AG10803 (cell line): Measurements from ENCODE around the gene SLIT2.

Experiments used
- DNase-seq: peaks from one replicate; pipeline ENCODE4 v3.0.0; 2010; ENCODE audit warnings: low read depth
- H3K4me3 ChIP-seq: 2 replicates; pipeline ENCODE4 v1.5.1; 2011; ENCODE audit warnings: mild to moderate bottlenecking, low read length, control low read depth
- TF ChIP-seq, protein P1 (sequence below): conservative IDR thresholded peaks from 2 replicates; pipeline ENCODE4 v1.5.1; 2011; ENCODE audit warnings: mild to moderate bottlenecking, low read length, control low read depth, inconsistent platforms

The SLIT2 gene

DNA sequence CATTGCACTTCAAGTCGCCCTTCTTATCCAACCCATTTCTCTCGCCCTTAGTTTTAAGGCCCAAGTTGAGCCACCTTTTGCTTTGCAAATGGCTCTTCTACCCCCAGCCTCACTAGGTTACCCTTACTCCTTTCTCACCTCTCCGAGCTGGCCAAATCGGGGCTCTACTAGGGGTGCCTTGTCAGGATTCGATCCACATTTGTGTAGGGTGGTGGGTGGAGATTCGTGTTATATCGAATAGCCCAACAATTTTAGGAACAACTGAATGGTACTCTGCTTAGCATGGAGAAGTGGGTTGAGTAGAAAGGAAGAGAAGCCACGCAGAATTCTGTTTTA is 3.5 kb downstream of the SLIT2 start:
- H3K4me3 ChIP-seq, result peak overlapping the region; percentile 89
- TF ChIP-seq, protein P1, sequence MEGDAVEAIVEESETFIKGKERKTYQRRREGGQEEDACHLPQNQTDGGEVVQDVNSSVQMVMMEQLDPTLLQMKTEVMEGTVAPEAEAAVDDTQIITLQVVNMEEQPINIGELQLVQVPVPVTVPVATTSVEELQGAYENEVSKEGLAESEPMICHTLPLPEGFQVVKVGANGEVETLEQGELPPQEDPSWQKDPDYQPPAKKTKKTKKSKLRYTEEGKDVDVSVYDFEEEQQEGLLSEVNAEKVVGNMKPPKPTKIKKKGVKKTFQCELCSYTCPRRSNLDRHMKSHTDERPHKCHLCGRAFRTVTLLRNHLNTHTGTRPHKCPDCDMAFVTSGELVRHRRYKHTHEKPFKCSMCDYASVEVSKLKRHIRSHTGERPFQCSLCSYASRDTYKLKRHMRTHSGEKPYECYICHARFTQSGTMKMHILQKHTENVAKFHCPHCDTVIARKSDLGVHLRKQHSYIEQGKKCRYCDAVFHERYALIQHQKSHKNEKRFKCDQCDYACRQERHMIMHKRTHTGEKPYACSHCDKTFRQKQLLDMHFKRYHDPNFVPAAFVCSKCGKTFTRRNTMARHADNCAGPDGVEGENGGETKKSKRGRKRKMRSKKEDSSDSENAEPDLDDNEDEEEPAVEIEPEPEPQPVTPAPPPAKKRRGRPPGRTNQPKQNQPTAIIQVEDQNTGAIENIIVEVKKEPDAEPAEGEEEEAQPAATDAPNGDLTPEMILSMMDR, result no peak
- DNase-seq, result no peak

DNA sequence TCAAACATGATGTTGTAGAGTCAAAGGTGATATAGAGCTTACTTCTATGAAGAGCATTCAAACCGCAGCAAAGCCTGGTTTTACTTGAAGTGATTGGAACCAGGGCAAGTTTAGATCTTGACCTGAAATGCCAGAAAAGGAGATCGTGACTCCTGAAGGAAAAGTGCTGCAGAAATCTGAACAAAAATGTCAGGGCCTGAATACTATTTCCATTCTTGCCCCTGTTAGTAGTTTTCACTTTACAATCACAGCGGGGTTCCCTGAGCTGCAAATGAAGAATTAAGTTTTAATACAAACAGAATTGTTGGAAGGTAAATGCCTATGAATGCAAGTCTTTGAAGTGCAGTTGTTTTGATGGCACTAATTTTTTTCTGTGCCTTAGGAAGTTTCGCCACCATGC is 4.1 kb downstream of the SLIT2 start:
- no peak for DNase-seq
- TF ChIP-seq, protein P1, result no peak
- peak overlapping the region; percentile 89 for H3K4me3 ChIP-seq

DNA sequence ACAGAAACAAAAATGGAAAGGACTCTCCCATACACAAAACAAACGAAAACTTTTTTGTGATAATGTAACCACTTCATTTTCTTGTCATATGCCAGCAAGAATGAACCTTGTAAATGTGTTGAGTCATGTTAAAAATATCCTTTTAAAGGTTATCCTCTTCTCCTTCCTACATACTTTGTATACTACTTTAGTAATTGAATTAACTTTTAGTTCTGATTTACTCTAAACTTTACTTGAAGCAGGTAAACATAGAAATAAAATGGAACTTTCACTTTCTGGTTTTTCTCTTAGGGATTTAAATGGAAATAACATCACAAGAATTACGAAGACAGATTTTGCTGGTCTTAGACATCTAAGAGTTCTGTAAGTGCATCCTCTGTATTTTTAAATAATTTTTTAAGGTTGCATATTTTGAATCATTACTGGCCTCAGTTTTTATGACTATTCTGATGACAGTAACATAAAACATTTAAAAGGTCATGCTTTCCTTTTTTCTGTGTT is 4.7 kb downstream of the SLIT2 start:
- TF ChIP-seq, protein P1, result no peak
- DNase-seq, result no peak
- H3K4me3 ChIP-seq, result peak overlapping the region; percentile 89

DNA sequence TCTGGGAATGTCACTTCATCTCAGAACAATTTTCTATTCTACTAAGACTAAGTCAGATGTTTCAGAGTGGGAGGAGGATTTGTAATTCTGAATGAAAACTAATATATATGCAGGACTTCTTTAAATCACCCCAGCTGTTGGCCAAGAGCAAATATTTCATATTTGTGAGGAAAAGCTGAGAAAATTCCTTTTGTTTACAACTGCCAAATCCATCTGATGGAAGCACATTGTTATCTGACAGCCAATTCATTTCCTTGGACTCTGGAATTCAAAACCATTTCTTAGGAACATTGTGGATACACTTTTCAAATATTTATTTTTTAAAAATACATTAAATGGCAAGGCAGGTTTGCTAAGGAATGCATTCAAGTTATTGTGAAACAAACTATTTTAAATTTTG is 8.0 kb downstream of the SLIT2 start:
- H3K4me3 ChIP-seq, result no peak overlapping the region
- TF ChIP-seq, protein P1, result no peak
- peak; percentile 78 for DNase-seq

DNA sequence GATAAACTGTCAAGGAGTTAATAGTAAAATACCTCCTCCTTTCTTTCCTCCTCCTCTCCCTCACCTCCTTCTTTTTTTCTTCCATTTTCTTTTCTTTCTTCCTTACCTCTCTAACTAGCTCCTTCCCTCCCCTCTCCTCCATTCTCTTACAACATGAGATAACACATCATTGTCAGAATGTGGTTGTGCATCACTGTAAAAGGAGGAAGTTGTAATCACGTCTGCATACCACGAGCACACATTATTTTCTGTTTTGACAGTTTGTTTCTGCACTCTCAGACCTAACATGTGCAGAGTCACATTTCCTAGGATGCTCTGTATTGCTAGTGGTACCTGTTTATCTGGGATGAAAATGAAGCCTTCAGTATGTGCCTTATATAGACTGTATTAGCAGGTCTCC is 9.1 kb downstream of the SLIT2 start:
- H3K4me3 ChIP-seq, result no peak overlapping the region
- DNase-seq, result peak; percentile 35
- TF ChIP-seq, protein P1, result no peak

DNA sequence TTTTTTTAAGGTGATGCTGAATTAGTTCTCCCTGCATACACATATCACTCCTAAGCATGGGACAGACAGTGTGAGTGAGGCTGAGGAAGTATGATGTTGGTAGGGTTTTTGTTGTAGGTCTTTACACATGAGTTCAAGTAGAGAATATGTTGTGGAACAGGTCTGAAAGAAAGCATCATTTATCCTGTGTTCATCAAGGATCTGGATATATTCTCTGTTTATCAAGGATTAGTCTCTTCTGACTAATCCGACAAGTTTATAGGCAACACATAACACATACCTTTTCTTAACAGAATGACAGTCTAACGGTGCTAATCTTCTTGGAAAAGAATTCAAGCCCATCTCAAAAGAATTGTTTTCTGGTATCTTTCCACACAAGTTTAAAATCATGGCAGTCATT is 10.5 kb downstream of the SLIT2 start:
- no peak overlapping the region for H3K4me3 ChIP-seq
- TF ChIP-seq, protein P1, result no peak
- no peak for DNase-seq

DNA sequence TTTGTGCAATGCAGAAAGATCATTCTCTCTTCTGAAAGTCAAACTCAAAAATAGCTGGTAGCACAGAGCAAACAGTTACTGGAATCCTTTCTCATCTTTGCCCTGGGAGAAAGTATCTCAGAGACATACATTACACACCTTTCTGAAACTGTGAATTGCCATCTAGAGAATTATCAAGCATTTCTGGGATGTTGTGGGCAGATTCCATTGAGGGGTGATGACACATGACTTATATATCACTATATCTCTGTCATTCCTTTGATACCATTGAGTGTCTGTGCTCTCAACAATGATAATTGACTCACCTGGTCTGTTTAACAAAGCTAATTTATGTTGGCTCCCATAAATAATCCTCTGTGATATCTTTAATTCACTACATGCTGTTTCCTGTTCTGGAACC is 13.0 kb downstream of the SLIT2 start:
- DNase-seq, result no peak
- no peak overlapping the region for H3K4me3 ChIP-seq
- TF ChIP-seq, protein P1, result no peak
